ENCODE measurements around the gene TDRD10. TPM values are rescaled to one million over a fixed set of nuclear protein-coding genes. Genes with fewer than 3 reads are reported as not detected.

Gene TDRD10
- total and polyA plus RNA-seq, 2 experiments from 2014 or later, result 0.29 TPM; not detected in 1

DNA sequence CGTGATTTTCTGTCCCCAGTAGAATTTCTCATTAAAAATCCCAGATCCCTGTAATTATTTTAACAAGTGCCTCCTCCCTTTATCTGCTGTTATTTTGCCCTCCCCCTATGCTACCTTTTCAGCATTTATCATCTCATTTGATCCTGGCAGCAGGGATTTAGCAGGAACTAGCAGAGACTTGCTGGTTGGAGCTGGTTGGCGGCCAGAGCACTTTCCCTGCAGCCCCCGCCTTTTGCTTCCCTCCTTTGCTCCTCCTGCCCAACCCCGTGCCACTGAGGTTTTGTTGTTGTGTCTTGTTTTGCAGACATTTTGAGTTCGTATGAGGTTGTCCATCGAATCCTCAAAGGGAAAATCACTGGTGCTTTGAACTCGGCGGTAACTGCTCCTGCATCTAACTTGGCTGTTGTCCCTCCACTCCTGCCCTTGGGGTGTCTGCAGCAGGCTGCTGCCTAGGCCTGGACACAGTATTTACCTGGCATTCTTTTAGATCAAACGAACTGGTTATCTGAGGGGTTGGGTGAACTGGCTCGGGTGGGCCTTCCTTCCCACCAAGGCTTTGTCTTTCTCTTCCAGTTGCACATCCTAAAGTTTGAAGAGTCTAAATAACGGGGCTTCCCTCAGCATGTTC lies 45.2 kb downstream of the TDRD10 start:
- DNase-seq (ENCODE audit: low spot score) (no peak), ATAC-seq (no peak)
- peaks cover 21% of the 10 kb centered on the region; the same call in 1 of the 2 replicates for H3K36me3 ChIP-seq (ENCODE audit: insufficient read depth)
- no peak overlapping the region for H3K27ac ChIP-seq (ENCODE audit: low read depth)
- H3K4me1 ChIP-seq (ENCODE audit: insufficient read depth), result no peaks in the 10 kb centered on the region
- H3K4me3 ChIP-seq, result no peak overlapping the region
- H3K4me2 ChIP-seq, result no peak overlapping the region
- Mint-ChIP-seq H3K27ac (no peak overlapping the region), H3K4me1 (peaks cover 3% of the 10 kb centered on the region; the same call in 2 of the 3 replicates), H3K9me3 (no peaks in the 10 kb centered on the region), H3K27me3 (ENCODE audit: insufficient read depth, low read depth, poor library complexity) (peaks cover 3% of the 10 kb centered on the region), H3K4me3 (no peak overlapping the region), H3K36me3 (ENCODE audit: low read depth) (peaks cover 33% of the 10 kb centered on the region)
- TF ChIP-seq JUNB (IDR thresholded peaks at IDR 0.05; ENCODE audit: unreplicated experiment), result no peak
- TF ChIP-seq, protein P1, sequence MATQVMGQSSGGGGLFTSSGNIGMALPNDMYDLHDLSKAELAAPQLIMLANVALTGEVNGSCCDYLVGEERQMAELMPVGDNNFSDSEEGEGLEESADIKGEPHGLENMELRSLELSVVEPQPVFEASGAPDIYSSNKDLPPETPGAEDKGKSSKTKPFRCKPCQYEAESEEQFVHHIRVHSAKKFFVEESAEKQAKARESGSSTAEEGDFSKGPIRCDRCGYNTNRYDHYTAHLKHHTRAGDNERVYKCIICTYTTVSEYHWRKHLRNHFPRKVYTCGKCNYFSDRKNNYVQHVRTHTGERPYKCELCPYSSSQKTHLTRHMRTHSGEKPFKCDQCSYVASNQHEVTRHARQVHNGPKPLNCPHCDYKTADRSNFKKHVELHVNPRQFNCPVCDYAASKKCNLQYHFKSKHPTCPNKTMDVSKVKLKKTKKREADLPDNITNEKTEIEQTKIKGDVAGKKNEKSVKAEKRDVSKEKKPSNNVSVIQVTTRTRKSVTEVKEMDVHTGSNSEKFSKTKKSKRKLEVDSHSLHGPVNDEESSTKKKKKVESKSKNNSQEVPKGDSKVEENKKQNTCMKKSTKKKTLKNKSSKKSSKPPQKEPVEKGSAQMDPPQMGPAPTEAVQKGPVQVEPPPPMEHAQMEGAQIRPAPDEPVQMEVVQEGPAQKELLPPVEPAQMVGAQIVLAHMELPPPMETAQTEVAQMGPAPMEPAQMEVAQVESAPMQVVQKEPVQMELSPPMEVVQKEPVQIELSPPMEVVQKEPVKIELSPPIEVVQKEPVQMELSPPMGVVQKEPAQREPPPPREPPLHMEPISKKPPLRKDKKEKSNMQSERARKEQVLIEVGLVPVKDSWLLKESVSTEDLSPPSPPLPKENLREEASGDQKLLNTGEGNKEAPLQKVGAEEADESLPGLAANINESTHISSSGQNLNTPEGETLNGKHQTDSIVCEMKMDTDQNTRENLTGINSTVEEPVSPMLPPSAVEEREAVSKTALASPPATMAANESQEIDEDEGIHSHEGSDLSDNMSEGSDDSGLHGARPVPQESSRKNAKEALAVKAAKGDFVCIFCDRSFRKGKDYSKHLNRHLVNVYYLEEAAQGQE (IDR thresholded peaks at IDR 0.05; ENCODE audit: unreplicated experiment), result no peak
- no peak for TF ChIP-seq EZH2 (IDR thresholded peaks at IDR 0.05; ENCODE audit: low read depth, unreplicated experiment)
- TF ChIP-seq, protein P2, sequence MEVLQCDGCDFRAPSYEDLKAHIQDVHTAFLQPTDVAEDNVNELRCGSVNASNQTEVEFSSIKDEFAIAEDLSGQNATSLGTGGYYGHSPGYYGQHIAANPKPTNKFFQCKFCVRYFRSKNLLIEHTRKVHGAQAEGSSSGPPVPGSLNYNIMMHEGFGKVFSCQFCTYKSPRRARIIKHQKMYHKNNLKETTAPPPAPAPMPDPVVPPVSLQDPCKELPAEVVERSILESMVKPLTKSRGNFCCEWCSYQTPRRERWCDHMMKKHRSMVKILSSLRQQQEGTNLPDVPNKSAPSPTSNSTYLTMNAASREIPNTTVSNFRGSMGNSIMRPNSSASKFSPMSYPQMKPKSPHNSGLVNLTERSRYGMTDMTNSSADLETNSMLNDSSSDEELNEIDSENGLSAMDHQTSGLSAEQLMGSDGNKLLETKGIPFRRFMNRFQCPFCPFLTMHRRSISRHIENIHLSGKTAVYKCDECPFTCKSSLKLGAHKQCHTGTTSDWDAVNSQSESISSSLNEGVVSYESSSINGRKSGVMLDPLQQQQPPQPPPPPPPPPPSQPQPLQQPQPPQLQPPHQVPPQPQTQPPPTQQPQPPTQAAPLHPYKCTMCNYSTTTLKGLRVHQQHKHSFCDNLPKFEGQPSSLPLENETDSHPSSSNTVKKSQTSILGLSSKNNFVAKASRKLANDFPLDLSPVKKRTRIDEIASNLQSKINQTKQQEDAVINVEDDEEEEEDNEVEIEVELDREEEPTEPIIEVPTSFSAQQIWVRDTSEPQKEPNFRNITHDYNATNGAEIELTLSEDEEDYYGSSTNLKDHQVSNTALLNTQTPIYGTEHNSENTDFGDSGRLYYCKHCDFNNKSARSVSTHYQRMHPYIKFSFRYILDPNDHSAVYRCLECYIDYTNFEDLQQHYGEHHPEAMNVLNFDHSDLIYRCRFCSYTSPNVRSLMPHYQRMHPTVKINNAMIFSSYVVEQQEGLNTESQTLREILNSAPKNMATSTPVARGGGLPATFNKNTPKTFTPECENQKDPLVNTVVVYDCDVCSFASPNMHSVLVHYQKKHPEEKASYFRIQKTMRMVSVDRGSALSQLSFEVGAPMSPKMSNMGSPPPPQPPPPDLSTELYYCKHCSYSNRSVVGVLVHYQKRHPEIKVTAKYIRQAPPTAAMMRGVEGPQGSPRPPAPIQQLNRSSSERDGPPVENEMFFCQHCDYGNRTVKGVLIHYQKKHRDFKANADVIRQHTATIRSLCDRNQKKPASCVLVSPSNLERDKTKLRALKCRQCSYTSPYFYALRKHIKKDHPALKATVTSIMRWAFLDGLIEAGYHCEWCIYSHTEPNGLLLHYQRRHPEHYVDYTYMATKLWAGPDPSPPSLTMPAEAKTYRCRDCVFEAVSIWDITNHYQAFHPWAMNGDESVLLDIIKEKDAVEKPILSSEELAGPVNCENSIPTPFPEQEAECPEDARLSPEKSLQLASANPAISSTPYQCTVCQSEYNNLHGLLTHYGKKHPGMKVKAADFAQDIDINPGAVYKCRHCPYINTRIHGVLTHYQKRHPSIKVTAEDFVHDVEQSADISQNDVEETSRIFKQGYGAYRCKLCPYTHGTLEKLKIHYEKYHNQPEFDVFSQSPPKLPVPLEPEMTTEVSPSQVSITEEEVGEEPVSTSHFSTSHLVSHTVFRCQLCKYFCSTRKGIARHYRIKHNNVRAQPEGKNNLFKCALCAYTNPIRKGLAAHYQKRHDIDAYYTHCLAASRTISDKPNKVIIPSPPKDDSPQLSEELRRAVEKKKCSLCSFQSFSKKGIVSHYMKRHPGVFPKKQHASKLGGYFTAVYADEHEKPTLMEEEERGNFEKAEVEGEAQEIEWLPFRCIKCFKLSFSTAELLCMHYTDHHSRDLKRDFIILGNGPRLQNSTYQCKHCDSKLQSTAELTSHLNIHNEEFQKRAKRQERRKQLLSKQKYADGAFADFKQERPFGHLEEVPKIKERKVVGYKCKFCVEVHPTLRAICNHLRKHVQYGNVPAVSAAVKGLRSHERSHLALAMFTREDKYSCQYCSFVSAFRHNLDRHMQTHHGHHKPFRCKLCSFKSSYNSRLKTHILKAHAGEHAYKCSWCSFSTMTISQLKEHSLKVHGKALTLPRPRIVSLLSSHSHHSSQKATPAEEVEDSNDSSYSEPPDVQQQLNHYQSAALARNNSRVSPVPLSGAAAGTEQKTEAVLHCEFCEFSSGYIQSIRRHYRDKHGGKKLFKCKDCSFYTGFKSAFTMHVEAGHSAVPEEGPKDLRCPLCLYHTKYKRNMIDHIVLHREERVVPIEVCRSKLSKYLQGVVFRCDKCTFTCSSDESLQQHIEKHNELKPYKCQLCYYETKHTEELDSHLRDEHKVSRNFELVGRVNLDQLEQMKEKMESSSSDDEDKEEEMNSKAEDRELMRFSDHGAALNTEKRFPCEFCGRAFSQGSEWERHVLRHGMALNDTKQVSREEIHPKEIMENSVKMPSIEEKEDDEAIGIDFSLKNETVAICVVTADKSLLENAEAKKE (CRISPR knock-in tag; IDR thresholded peaks at IDR 0.05), result no peak
- TF ChIP-seq POLR2AphosphoS5 (IDR thresholded peaks at IDR 0.05; ENCODE audit: low read depth), result no peak
- no peak for TF ChIP-seq CREB1 (CRISPR knock-in tag; IDR thresholded peaks at IDR 0.05; ENCODE audit: low read depth)
- TF ChIP-seq EZH2phosphoT487 (IDR thresholded peaks at IDR 0.05; ENCODE audit: unreplicated experiment), result no peak
- TF ChIP-seq ZNF114 (CRISPR knock-in tag; IDR thresholded peaks at IDR 0.05), result no peak
- no peak for TF ChIP-seq STAT1 (IDR thresholded peaks at IDR 0.05; ENCODE audit: unreplicated experiment)
- TF ChIP-seq ZNF331 (CRISPR knock-in tag; IDR thresholded peaks at IDR 0.05; ENCODE audit: low read depth), result no peak
- TF ChIP-seq, protein P3, sequence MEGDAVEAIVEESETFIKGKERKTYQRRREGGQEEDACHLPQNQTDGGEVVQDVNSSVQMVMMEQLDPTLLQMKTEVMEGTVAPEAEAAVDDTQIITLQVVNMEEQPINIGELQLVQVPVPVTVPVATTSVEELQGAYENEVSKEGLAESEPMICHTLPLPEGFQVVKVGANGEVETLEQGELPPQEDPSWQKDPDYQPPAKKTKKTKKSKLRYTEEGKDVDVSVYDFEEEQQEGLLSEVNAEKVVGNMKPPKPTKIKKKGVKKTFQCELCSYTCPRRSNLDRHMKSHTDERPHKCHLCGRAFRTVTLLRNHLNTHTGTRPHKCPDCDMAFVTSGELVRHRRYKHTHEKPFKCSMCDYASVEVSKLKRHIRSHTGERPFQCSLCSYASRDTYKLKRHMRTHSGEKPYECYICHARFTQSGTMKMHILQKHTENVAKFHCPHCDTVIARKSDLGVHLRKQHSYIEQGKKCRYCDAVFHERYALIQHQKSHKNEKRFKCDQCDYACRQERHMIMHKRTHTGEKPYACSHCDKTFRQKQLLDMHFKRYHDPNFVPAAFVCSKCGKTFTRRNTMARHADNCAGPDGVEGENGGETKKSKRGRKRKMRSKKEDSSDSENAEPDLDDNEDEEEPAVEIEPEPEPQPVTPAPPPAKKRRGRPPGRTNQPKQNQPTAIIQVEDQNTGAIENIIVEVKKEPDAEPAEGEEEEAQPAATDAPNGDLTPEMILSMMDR (conservative IDR thresholded peaks at IDR 0.05; ENCODE audit: low read depth in 2 of 2), result no peak
- TF ChIP-seq, protein P4, sequence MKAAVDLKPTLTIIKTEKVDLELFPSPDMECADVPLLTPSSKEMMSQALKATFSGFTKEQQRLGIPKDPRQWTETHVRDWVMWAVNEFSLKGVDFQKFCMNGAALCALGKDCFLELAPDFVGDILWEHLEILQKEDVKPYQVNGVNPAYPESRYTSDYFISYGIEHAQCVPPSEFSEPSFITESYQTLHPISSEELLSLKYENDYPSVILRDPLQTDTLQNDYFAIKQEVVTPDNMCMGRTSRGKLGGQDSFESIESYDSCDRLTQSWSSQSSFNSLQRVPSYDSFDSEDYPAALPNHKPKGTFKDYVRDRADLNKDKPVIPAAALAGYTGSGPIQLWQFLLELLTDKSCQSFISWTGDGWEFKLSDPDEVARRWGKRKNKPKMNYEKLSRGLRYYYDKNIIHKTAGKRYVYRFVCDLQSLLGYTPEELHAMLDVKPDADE (IDR thresholded peaks at IDR 0.05), result no peak
- TF ChIP-seq NANOG (IDR thresholded peaks at IDR 0.05; ENCODE audit: borderline replicate concordance), result no peak
- peaks cover 3% of the 10 kb centered on the region; the same call in 1 of the 2 replicates for H3K79me2 ChIP-seq (replicated peaks; ENCODE audit: insufficient read depth)
- 0 out of 2 replicates have a peak, but pooled peaks cover 11% of the 10 kb centered on the region for H3F3A ChIP-seq (replicated peaks; ENCODE audit: low read depth)
- H3K9me2 ChIP-seq (ENCODE audit: insufficient read depth), result no peaks in the 10 kb centered on the region
- H4K20me1 ChIP-seq (replicated peaks; ENCODE audit: insufficient read depth), result peaks cover 16% of the 10 kb centered on the region
- no peaks in the 10 kb centered on the region for H3K27me3 ChIP-seq (ENCODE audit: insufficient read depth)
- no peak overlapping the region for H2AFZ ChIP-seq

Data from GM23338 (cell line).